AG09319 (cell line): ENCODE data around the gene PREX1.

Source experiments
- DNase-seq: peaks from one replicate; pipeline ENCODE4 v3.0.0-alpha.2; 2010; ENCODE audit warnings: low read depth; ENCODE audit errors: extremely low read depth
- TF ChIP-seq, protein P1 (sequence below): IDR thresholded peaks from 2 replicates; pipeline ENCODE4 v1.5.1; 2011; ENCODE audit warnings: low read depth, mild to moderate bottlenecking, inconsistent platforms, low read length, moderate library complexity

PREX1 gene

GRCh38 chr20:48674461-48674860 is 153.3 kb downstream of the PREX1 start:
- DNase-seq, result no peak
- TF ChIP-seq, protein P1, sequence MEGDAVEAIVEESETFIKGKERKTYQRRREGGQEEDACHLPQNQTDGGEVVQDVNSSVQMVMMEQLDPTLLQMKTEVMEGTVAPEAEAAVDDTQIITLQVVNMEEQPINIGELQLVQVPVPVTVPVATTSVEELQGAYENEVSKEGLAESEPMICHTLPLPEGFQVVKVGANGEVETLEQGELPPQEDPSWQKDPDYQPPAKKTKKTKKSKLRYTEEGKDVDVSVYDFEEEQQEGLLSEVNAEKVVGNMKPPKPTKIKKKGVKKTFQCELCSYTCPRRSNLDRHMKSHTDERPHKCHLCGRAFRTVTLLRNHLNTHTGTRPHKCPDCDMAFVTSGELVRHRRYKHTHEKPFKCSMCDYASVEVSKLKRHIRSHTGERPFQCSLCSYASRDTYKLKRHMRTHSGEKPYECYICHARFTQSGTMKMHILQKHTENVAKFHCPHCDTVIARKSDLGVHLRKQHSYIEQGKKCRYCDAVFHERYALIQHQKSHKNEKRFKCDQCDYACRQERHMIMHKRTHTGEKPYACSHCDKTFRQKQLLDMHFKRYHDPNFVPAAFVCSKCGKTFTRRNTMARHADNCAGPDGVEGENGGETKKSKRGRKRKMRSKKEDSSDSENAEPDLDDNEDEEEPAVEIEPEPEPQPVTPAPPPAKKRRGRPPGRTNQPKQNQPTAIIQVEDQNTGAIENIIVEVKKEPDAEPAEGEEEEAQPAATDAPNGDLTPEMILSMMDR, result no peak

GRCh38 chr20:48673507-48673906 is 154.3 kb downstream of the PREX1 start:
- DNase-seq, result no peak
- TF ChIP-seq, protein P1, result no peak

- TF ChIP-seq, protein P1, result no peak
- no peak for DNase-seq
Measured at GRCh38 chr20:48672324-48672723, 155.5 kb downstream of the PREX1 start.

GRCh38 chr20:48671141-48671540 is 156.7 kb downstream of the PREX1 start:
- TF ChIP-seq, protein P1, result no peak

GRCh38 chr20:48669946-48670605 is 157.7 kb downstream of the PREX1 start:
- TF ChIP-seq, protein P1, result no peak
- no peak for DNase-seq

More at GRCh38 chr20:48671141-48671540, 156.7 kb downstream of the PREX1 start:
- no peak for DNase-seq

DNA sequence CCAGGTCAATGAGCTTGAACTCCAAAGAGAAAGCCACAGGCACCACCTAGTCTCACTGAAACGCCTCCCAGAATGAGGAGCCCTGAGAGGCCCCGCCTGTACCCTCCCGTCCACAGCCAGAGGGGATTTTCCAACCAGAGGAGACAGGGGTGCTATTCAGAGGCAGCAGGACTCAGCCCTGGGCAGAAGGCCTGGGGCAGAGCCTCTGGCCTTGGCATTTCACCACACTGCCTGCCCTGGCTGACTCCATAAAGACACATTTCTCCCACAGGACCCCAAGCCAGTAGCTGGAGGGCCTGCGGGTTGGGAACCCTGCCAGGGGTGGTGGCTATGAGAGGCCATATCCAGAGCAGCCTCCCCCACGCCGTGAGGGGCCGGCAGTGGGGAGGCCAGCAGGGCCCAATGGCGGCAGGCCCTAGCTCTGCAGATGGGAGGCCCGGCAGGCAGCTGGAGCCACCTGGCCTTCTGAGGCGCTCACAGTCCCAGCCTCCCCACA is 159.3 kb downstream of the PREX1 start:
- no peak for DNase-seq
- TF ChIP-seq, protein P1, result no peak

DNA sequence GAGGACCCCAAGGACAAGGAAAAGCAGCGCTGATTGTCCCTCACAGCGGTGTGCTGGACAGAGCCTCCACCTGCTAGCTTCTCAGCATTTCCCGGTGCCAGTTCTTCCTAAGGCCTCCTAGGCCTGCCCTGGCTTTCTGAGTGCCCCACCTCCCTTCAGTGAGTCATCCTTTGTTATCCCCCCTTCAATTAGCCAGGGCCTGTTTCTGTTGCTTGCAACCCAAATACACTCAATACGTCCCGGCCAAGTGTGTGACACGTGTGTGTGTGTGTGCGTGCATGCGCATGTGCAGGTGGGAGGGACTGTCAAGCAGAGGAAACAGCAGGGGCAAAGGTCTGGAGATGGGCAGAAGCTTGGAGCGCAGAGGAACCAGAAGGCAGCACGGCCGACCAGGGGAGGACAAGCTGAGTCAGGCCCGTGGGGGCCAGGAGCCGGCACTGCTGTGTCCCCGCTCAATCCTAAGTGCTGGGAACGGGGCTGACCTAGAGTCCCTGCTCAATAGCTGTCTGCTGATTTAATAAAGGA is 159.8 kb downstream of the PREX1 start:
- TF ChIP-seq, protein P1, result no peak
- DNase-seq, result no peak
